Neural cell (in vitro differentiated cells): ENCODE results near the gene LETMD1.

Source experiments
- CTCF ChIP-seq: fragments of 450-650 bp; IDR thresholded peaks from 2 replicates; pipeline ENCODE4 v1.5.1; 2014; ENCODE audit warnings: antibody characterized with exemption, mild to moderate bottlenecking, moderate library complexity; ENCODE audit not compliant: poor library complexity, severe bottlenecking
- EZH2 ChIP-seq: fragments of 200-600, 300-800 bp; shearing (Covaris generic), sonication (generic); IDR thresholded peaks from 2 replicates; pipeline ENCODE4 v1.6.1; 2014; ENCODE audit warnings: antibody characterized with exemption, low read length, borderline replicate concordance, mild to moderate bottlenecking; ENCODE audit not compliant: insufficient read depth, poor library complexity, severe bottlenecking
- POLR2AphosphoS5 ChIP-seq: IDR thresholded peaks from 2 replicates; pipeline ENCODE4 v1.6.1; 2012
- REST ChIP-seq: IDR thresholded peaks from 2 replicates; pipeline ENCODE4 v1.6.1; 2012; ENCODE audit warnings: borderline replicate concordance
- TAF1 ChIP-seq: IDR thresholded peaks from 2 replicates; pipeline ENCODE4 v1.6.1; 2012; ENCODE audit warnings: low read depth

- TF ChIP-seq REST, result no peak
- TF ChIP-seq CTCF, result no peak
- TF ChIP-seq POLR2AphosphoS5, result no peak
- TF ChIP-seq TAF1, result no peak
- TF ChIP-seq EZH2, result no peak
These were observed 20.7 kb upstream of the LETMD1 start for GRCh38 chr12:51027342-51027835.
